HCT116 (cell line): ENCODE measurements around the gene GSTA4. TPM values are rescaled to one million over a fixed set of nuclear protein-coding genes. Genes with fewer than 3 reads are reported as not detected.

Source experiments
- ATAC-seq: fragments of 200-7000 bp; cut with Tn5 transposase; 2 replicates; pipeline ENCODE4 v1.9.1; 2020; ENCODE audit warnings: mild to moderate bottlenecking, moderate library complexity
- BruUV-seq: library from RNA; stranded (reverse); fragments of 400-500 nt; replicated peaks from 2 replicates; lab custom pipeline; 2021; lab: Mats Ljungman, UMichigan
- CTCF ChIA-PET: fragments of 300-600 bp; sonication (Branson Sonifier 250); formaldehyde crosslinking; loops from one replicate; lab custom pipeline; 2021; ENCODE audit warnings: antibody characterized with exemption; lab: Charles Lee
- POLR2A ChIA-PET: fragments of 300-600, 350-600 bp; sonication (Branson Sonifier 250); formaldehyde crosslinking; loops from one replicate; lab custom pipeline; 2021; ENCODE audit warnings: antibody characterized with exemption; lab: Charles Lee
- RAD21 ChIA-PET, 2 experiments: fragments of 300-600 bp; sonication (Branson Sonifier 250); formaldehyde crosslinking; loops; one replicate each; lab custom pipeline; 2023; ENCODE audit warnings: low total read pairs in 2 of 2; ENCODE audit not compliant: uncharacterized antibody in 2 of 2, unreplicated experiment in 2 of 2, low non-redundant PET in 1 of 2; lab: Charles Lee
- DNase-seq: peaks from one replicate; pipeline ENCODE4 v3.0.0-alpha.2; 2010; ENCODE audit warnings: low read depth, low spot score
- H2AFZ ChIP-seq: fragments of 200-600 bp; shearing (Covaris generic), sonication (generic); 2 replicates; pipeline ENCODE4 v1.6.1; 2017; ENCODE audit warnings: low read depth, mixed run types, mixed read lengths, antibody characterized with exemption, low read length; ENCODE audit not compliant: poor library complexity, severe bottlenecking
- H3K27ac ChIP-seq: 2 replicates; pipeline ENCODE4 v1.5.1; 2012; ENCODE audit warnings: low read depth, low read length
- H3K27me3 ChIP-seq: fragments of 200-600 bp; sonication (generic); 2 replicates; pipeline ENCODE4 v1.6.1; 2016; ENCODE audit warnings: mixed run types, low read length, mixed read lengths; ENCODE audit not compliant: insufficient read depth
- H3K36me3 ChIP-seq, 2 experiments: fragments of 200-500 bp in 1 of 2; fragments of 200-600 bp in 1 of 2; sonication (Bioruptor generic) in 1 of 2; sonication (generic) in 1 of 2; 2 replicates each; pipeline versions ENCODE4 v1.5.1 to v1.6.1; 2014 to 2016; ENCODE audit warnings: low read length in 2 of 2, inconsistent platforms in 1 of 2, mixed read lengths in 1 of 2, mixed run types in 1 of 2; ENCODE audit not compliant: insufficient read depth in 2 of 2, control insufficient read depth in 1 of 2
- H3K4me1 ChIP-seq, 2 experiments: fragments of 200-600 bp in 1 of 2; sonication (generic) in 1 of 2; 2 replicates each; pipeline versions ENCODE4 v1.5.1 to v1.6.1; 2012 to 2017; ENCODE audit warnings: low read length in 2 of 2, inconsistent platforms in 1 of 2, mild to moderate bottlenecking in 1 of 2, mixed read lengths in 1 of 2, mixed run types in 1 of 2, moderate library complexity in 1 of 2; ENCODE audit not compliant: insufficient read depth in 2 of 2, control insufficient read depth in 1 of 2
- H3K4me2 ChIP-seq: fragments of 200-600 bp; sonication (generic); 2 replicates; pipeline ENCODE4 v1.6.1; 2017; ENCODE audit warnings: mixed run types, low read length, mixed read lengths
- H3K4me3 ChIP-seq, 2 experiments: fragments of 200-600 bp in 1 of 2; sonication (generic) in 1 of 2; replicated peaks in 1 of 2; 2 replicates each; pipeline ENCODE4 v1.5.1; 2011 to 2016; ENCODE audit warnings: low read length in 2 of 2, control low read depth in 1 of 2, low read depth in 1 of 2, mild to moderate bottlenecking in 1 of 2, mixed read lengths in 1 of 2, mixed run types in 1 of 2
- H3K79me2 ChIP-seq: fragments of 200-600 bp; sonication (generic); 2 replicates; pipeline ENCODE4 v1.6.1; 2017; ENCODE audit warnings: mild to moderate bottlenecking, mixed run types, low read length, moderate library complexity, mixed read lengths; ENCODE audit not compliant: insufficient read depth
- H3K9ac ChIP-seq: fragments of 200-600 bp; sonication (generic); 2 replicates; pipeline ENCODE4 v1.6.1; 2016; ENCODE audit warnings: low read length, mixed read lengths
- H3K9me2 ChIP-seq: fragments of 200-600 bp; sonication (generic), shearing (Covaris generic); 2 replicates; pipeline ENCODE4 v1.6.1; 2017; ENCODE audit warnings: mixed run types, mild to moderate bottlenecking, moderate library complexity; ENCODE audit not compliant: insufficient read depth
- H3K9me3 ChIP-seq, 2 experiments: fragments of 200-500 bp in 1 of 2; fragments of 200-600 bp in 1 of 2; sonication (Bioruptor generic) in 1 of 2; sonication (generic) in 1 of 2; 2 replicates each; pipeline ENCODE4 v1.6.1; 2014 to 2017; ENCODE audit warnings: low read length in 2 of 2, mixed read lengths in 2 of 2, inconsistent platforms in 1 of 2, low read depth in 1 of 2, mild to moderate bottlenecking in 1 of 2, mixed run types in 1 of 2, moderate library complexity in 1 of 2; ENCODE audit not compliant: control insufficient read depth in 1 of 2, insufficient read depth in 1 of 2
- H4K20me1 ChIP-seq: fragments of 200-600 bp; sonication (generic), shearing (Covaris generic); 2 replicates; pipeline ENCODE4 v1.6.1; 2017; ENCODE audit warnings: mixed run types, mild to moderate bottlenecking, moderate library complexity; ENCODE audit not compliant: insufficient read depth
- CEBPB ChIP-seq: IDR thresholded peaks from 2 replicates; pipeline ENCODE4 v1.6.1; 2012; ENCODE audit warnings: low read depth
- EGR1 ChIP-seq: IDR thresholded peaks from 2 replicates; pipeline ENCODE4 v1.6.1; 2012; ENCODE audit warnings: low read depth
- FOSL1 ChIP-seq: IDR thresholded peaks from 2 replicates; pipeline ENCODE4 v1.6.1; 2012; ENCODE audit warnings: low read depth
- POLR2A ChIP-seq: IDR thresholded peaks from 2 replicates; pipeline ENCODE4 v1.7.0; 2011; ENCODE audit warnings: borderline replicate concordance; ENCODE audit not compliant: insufficient read depth, insufficient read length; ENCODE audit errors: extremely low read depth
- SIN3A ChIP-seq: IDR thresholded peaks from 2 replicates; pipeline ENCODE4 v1.6.1; 2012; ENCODE audit warnings: low read depth
- TCF7L2 ChIP-seq: IDR thresholded peaks from 2 replicates; pipeline ENCODE4 v1.7.0; 2011; ENCODE audit warnings: borderline replicate concordance, inconsistent platforms; ENCODE audit not compliant: insufficient read depth, insufficient read length; ENCODE audit errors: extremely low read depth
- YY1 ChIP-seq: IDR thresholded peaks from 2 replicates; pipeline ENCODE4 v1.6.1; 2011; ENCODE audit warnings: low read length, low read depth, moderate library complexity, mild to moderate bottlenecking; ENCODE audit not compliant: insufficient replicate concordance; ENCODE audit errors: extremely low read depth
- ZFX ChIP-seq: fragments of 450-650 bp; IDR thresholded peaks from 2 replicates; pipeline ENCODE4 v1.6.1; 2017
- intact Hi-C: fragments of 100-400 bp; cut with micrococcal nuclease; formaldehyde crosslinking; loops from 2 replicates; pipeline ENCODE4 v1.10.0; 2022
- total RNA-seq: library from RNA; stranded (reverse); gene quantifications from one replicate; pipeline ENCODE4 v1.2.1, GENCODE V29; 2021; ENCODE audit not compliant: unreplicated experiment
- TF ChIP-seq, protein P1 (sequence below): IDR thresholded peaks from 2 replicates; pipeline ENCODE4 v1.6.1; 2012
- TF ChIP-seq, protein P2 (sequence below): IDR thresholded peaks from 2 replicates; pipeline ENCODE4 v1.6.1; 2012; ENCODE audit warnings: low read depth
- TF ChIP-seq, protein P3 (sequence below): IDR thresholded peaks from 2 replicates; pipeline ENCODE4 v1.6.1; 2012

Gene GSTA4
- total RNA-seq, 1 experiment from 2014 or later = 2.2 TPM

DNA sequence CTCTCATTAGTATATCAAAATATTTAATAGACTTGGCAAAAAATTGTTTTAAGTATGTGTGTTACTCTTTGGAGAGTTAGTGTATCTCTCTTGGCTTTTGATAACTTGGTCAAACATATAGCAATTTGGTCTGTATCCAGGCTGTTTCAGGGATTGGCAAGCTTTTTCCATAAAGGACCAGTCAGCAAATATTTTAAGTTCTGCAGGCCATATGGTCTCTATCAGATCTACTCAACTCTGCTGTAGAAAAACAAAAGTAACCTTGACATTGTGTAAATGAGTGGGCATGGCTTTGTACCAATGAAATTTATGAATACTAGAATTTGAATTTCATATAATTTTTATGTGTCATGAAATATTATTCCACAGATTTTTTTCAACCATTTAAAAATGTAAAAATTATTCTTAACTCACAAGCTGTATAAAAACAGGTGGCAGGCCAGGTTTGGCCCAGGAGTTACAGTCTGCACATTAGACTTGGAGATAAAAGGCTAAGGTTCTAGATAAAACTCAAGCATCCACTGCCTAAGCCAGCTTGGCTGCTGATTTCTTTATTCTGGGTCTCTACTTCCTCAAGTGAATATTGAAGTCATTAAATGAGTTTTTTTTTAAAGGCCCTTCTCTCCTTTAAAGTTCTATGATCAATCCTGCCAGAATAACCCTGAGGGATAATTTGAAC, 13.7 kb downstream of the GSTA4 start:
- no peaks in the 10 kb centered on the region for H4K20me1 ChIP-seq
- ChIA-PET CTCF (no interaction called here), RAD21 (no interaction called here), POLR2A (no interaction called here)
- H3K36me3 ChIP-seq = no peaks in the 10 kb centered on the region
- TF ChIP-seq TCF7L2 = no peak
- no peak for TF ChIP-seq YY1
- TF ChIP-seq EGR1 = no peak
- no peak for TF ChIP-seq POLR2A
- TF ChIP-seq ZFX = no peak
- TF ChIP-seq, protein P1, sequence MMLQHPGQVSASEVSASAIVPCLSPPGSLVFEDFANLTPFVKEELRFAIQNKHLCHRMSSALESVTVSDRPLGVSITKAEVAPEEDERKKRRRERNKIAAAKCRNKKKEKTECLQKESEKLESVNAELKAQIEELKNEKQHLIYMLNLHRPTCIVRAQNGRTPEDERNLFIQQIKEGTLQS = no peak
- TF ChIP-seq SIN3A = no peak
- TF ChIP-seq CEBPB = no peak
- TF ChIP-seq, protein P2, sequence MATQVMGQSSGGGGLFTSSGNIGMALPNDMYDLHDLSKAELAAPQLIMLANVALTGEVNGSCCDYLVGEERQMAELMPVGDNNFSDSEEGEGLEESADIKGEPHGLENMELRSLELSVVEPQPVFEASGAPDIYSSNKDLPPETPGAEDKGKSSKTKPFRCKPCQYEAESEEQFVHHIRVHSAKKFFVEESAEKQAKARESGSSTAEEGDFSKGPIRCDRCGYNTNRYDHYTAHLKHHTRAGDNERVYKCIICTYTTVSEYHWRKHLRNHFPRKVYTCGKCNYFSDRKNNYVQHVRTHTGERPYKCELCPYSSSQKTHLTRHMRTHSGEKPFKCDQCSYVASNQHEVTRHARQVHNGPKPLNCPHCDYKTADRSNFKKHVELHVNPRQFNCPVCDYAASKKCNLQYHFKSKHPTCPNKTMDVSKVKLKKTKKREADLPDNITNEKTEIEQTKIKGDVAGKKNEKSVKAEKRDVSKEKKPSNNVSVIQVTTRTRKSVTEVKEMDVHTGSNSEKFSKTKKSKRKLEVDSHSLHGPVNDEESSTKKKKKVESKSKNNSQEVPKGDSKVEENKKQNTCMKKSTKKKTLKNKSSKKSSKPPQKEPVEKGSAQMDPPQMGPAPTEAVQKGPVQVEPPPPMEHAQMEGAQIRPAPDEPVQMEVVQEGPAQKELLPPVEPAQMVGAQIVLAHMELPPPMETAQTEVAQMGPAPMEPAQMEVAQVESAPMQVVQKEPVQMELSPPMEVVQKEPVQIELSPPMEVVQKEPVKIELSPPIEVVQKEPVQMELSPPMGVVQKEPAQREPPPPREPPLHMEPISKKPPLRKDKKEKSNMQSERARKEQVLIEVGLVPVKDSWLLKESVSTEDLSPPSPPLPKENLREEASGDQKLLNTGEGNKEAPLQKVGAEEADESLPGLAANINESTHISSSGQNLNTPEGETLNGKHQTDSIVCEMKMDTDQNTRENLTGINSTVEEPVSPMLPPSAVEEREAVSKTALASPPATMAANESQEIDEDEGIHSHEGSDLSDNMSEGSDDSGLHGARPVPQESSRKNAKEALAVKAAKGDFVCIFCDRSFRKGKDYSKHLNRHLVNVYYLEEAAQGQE = no peak
- TF ChIP-seq, protein P3, sequence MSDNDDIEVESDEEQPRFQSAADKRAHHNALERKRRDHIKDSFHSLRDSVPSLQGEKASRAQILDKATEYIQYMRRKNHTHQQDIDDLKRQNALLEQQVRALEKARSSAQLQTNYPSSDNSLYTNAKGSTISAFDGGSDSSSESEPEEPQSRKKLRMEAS = no peak
- no peak for TF ChIP-seq FOSL1
- H3K9me2 ChIP-seq = no peaks in the 10 kb centered on the region
- DNase-seq (no peak), ATAC-seq (no peak)
- H3K27me3 ChIP-seq = no peaks in the 10 kb centered on the region
- H3K27ac ChIP-seq = no peak overlapping the region
- no peak overlapping the region for H3K4me2 ChIP-seq
- no TSS peak for BruUV-seq
- H2AFZ ChIP-seq = no peak overlapping the region
- H3K9me3 ChIP-seq = no peaks in the 10 kb centered on the region
- H3K9ac ChIP-seq = no peak overlapping the region
- H3K4me3 ChIP-seq = no peak overlapping the region
- H3K79me2 ChIP-seq = no peaks in the 10 kb centered on the region
- H3K4me1 ChIP-seq = no peaks in the 10 kb centered on the region
- intact Hi-C loops = no loop called here
